Dedifferentiated amniotic fluid mesenchymal stem cell (primary cell): ENCODE data around the gene CD82.
A peak's percentile ranks its signal among the peaks of the same experiment; 100 is the strongest.

Experiments used
- DNase-seq: peaks from one replicate; pipeline ENCODE4 v3.0.0-alpha.2; 2016; ENCODE audit errors: extremely low spot score

The CD82 gene

GRCh38 chr11:44565211-44565952, at the start of gene CD82:
Gene CD82 (plus strand): TSS chr11:44565663. CDS start chr11:44594663, 29,000 bp downstream.
- peak; percentile 99 for DNase-seq

GRCh38 chr11:44516688-44517507, 48.6 kb upstream of the CD82 start:
- no peak for DNase-seq

GRCh38 chr11:44517541-44517940, 47.9 kb upstream of the CD82 start:
- DNase-seq: no peak

GRCh38 chr11:44518968-44519550, 46.4 kb upstream of the CD82 start:
- no peak for DNase-seq

GRCh38 chr11:44519989-44520737, 45.3 kb upstream of the CD82 start:
- DNase-seq: no peak

- no peak for DNase-seq
Measured at GRCh38 chr11:44521148-44521547, 44.3 kb upstream of the CD82 start.

- DNase-seq: no peak
Measured at GRCh38 chr11:44522294-44522693, 43.2 kb upstream of the CD82 start.

GRCh38 chr11:44524346-44524745, 41.1 kb upstream of the CD82 start:
- DNase-seq: no peak

- no peak for DNase-seq
Measured at GRCh38 chr11:44524751-44525201, 40.7 kb upstream of the CD82 start.

- DNase-seq: no peak
Measured at GRCh38 chr11:44525473-44526252, 39.8 kb upstream of the CD82 start.

- no peak for DNase-seq
Measured at GRCh38 chr11:44526438-44526837, 39.0 kb upstream of the CD82 start.

GRCh38 chr11:44527476-44527875, 38.0 kb upstream of the CD82 start:
- no peak for DNase-seq

GRCh38 chr11:44528103-44528502, 37.4 kb upstream of the CD82 start:
- DNase-seq: no peak

GRCh38 chr11:44528581-44528980, 36.9 kb upstream of the CD82 start:
- DNase-seq: no peak

- DNase-seq: no peak
Measured at GRCh38 chr11:44529895-44530412, 35.5 kb upstream of the CD82 start.

GRCh38 chr11:44530413-44531115, 34.9 kb upstream of the CD82 start:
- no peak for DNase-seq

GRCh38 chr11:44531116-44531504, 34.4 kb upstream of the CD82 start:
- DNase-seq: no peak

- no peak for DNase-seq
Measured at GRCh38 chr11:44531636-44532035, 33.8 kb upstream of the CD82 start.

- DNase-seq: no peak
Measured at GRCh38 chr11:44532809-44533208, 32.7 kb upstream of the CD82 start.
